ENCODE results near the gene S100A12.
"Not testable (repeated sequence)": the region's sequence is repeated elsewhere in the genome, so short reads cannot be mapped to it uniquely, and the experiment has no call there.

Gene S100A12

GRCh38 chr1:153347856-153348255, 27.6 kb downstream of the S100A12 start:
- no peak for ATAC-seq
- TF ChIP-seq OSR1 (CRISPR knock-in tag; IDR thresholded peaks at IDR 0.05), result no peak
- TF ChIP-seq ZFP30 (CRISPR knock-in tag; IDR thresholded peaks at IDR 0.05), result no peak
- TF ChIP-seq TCF4 (CRISPR knock-in tag; IDR thresholded peaks at IDR 0.05; ENCODE audit: borderline replicate concordance), result no peak
- no peak for TF ChIP-seq CSDC2 (CRISPR knock-in tag; IDR thresholded peaks at IDR 0.05)
- TF ChIP-seq, protein P1, sequence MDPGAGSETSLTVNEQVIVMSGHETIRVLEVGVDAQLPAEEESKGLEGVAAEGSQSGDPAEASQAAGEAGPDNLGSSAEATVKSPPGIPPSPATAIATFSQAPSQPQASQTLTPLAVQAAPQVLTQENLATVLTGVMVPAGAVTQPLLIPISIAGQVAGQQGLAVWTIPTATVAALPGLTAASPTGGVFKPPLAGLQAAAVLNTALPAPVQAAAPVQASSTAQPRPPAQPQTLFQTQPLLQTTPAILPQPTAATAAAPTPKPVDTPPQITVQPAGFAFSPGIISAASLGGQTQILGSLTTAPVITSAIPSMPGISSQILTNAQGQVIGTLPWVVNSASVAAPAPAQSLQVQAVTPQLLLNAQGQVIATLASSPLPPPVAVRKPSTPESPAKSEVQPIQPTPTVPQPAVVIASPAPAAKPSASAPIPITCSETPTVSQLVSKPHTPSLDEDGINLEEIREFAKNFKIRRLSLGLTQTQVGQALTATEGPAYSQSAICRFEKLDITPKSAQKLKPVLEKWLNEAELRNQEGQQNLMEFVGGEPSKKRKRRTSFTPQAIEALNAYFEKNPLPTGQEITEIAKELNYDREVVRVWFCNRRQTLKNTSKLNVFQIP (CRISPR knock-in tag; IDR thresholded peaks at IDR 0.05; ENCODE audit: borderline replicate concordance, low read depth), result no peak
- TF ChIP-seq ARNTL (CRISPR knock-in tag; IDR thresholded peaks at IDR 0.05; ENCODE audit: borderline replicate concordance, low read depth), result no peak
- TF ChIP-seq ZC3H10 (CRISPR knock-in tag; IDR thresholded peaks at IDR 0.05), result no peak
- no peak for TF ChIP-seq GLIS3 (CRISPR knock-in tag; IDR thresholded peaks at IDR 0.05)

- ATAC-seq, result not testable (repeated sequence)
These were observed 28.4 kb downstream of the S100A12 start for GRCh38 chr1:153347049-153347448.

DNA sequence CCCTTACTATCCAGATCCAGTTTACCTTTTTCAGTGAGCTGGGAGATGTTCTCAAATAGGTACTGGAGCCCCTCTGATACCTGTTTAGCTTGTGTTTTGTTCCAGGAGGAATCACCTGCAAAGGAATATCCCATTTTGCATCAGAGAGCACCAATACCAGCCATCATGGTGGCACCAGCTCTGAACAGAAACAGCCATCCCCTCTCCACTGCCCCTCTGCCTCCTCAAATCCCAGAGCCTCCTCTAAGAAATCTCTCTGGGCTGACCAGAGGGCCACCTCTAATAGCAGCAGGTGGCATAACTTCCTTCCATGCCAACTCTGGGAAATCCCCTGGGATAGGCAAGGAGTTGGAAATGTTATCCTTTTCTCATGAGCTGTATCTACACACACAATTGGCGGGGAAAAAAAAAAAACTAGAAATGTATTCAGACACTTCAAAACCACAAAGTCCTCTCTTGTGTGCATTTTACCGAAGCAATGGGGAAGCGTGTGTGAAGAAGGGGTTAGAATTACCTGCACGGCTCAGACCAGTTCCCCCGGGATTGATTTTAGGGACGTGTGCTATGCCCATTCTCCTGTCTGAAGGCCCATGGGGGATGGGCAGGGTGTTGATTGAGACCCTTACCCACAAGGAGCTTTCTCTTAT, 29.2 kb downstream of the S100A12 start:
- TF ChIP-seq ARNTL (CRISPR knock-in tag; IDR thresholded peaks at IDR 0.05; ENCODE audit: borderline replicate concordance, low read depth) (no peak), ZNF8 (CRISPR knock-in tag; IDR thresholded peaks at IDR 0.05) (no peak), ZNF70 (CRISPR knock-in tag; IDR thresholded peaks at IDR 0.05) (no peak), SNAI2 (CRISPR knock-in tag; IDR thresholded peaks at IDR 0.05) (no peak), TCF4 (CRISPR knock-in tag; IDR thresholded peaks at IDR 0.05; ENCODE audit: borderline replicate concordance) (no peak), PATZ1 (CRISPR knock-in tag; IDR thresholded peaks at IDR 0.05; ENCODE audit: borderline replicate concordance) (no peak), BACH2 (CRISPR knock-in tag; IDR thresholded peaks at IDR 0.05; ENCODE audit: borderline replicate concordance) (no peak), GLIS3 (CRISPR knock-in tag; IDR thresholded peaks at IDR 0.05) (no peak), CSDC2 (CRISPR knock-in tag; IDR thresholded peaks at IDR 0.05) (no peak)
- ATAC-seq, result no peak

DNA sequence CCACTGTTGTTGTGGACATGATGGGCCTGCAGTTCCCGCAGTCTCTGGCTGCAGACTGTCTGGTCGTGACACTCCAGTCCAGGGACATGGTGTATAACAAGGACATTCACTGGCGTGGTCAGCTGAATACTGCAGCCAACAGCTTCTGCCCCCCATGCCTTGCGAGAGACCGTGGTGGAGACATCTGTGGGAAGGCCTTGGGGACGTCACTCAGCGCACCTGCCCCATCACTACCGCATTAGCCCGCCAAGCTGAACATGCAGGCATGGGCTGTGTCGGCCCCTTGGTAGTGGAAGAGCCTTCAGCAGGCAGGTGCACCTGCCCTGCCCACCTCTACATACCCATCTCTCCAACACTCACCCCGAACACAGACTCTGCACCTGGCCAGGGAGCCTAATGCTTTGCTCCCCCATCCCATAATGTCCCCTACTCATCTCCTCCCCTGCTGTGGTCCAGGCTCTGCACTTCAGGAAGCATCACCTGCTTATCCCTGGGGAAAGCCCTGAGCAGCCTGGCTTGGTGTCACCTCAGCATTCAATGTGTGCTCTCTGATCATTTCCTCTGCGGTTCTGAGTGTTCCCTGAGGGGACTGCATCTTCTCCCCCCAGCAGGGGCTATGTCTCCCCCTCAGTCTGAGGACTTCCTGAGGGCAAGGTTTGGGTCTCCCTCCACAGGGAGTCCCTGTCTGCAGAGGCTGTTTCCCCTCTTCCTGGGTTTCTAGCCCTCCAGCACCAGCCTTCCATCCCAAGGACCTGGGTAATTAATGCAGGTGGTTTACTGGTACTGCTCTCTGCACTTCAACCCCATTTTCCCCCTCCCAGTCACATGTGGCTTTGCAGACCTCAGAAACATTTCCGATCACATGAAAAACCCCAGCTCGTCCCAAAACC, 30.0 kb downstream of the S100A12 start:
- no peak for ATAC-seq
- TF ChIP-seq CSDC2 (CRISPR knock-in tag; IDR thresholded peaks at IDR 0.05), result no peak

GRCh38 chr1:153344718-153345025, 30.7 kb downstream of the S100A12 start:
- ATAC-seq, result no peak
- TF ChIP-seq RARB (CRISPR knock-in tag; IDR thresholded peaks at IDR 0.05) (no peak), OSR1 (CRISPR knock-in tag; IDR thresholded peaks at IDR 0.05) (no peak), TOX (CRISPR knock-in tag; IDR thresholded peaks at IDR 0.05; ENCODE audit: borderline replicate concordance) (no peak), GLIS3 (CRISPR knock-in tag; IDR thresholded peaks at IDR 0.05) (no peak), PATZ1 (CRISPR knock-in tag; IDR thresholded peaks at IDR 0.05; ENCODE audit: borderline replicate concordance) (no peak), SNAI2 (CRISPR knock-in tag; IDR thresholded peaks at IDR 0.05) (no peak), ZFP30 (CRISPR knock-in tag; IDR thresholded peaks at IDR 0.05) (no peak), CSDC2 (CRISPR knock-in tag; IDR thresholded peaks at IDR 0.05) (no peak), PPARA (CRISPR knock-in tag; IDR thresholded peaks at IDR 0.05; ENCODE audit: borderline replicate concordance) (no peak), ZC3H10 (CRISPR knock-in tag; IDR thresholded peaks at IDR 0.05) (no peak), TCF4 (CRISPR knock-in tag; IDR thresholded peaks at IDR 0.05; ENCODE audit: borderline replicate concordance) (no peak), ESRRG (CRISPR knock-in tag; IDR thresholded peaks at IDR 0.05) (no peak), ZNF8 (CRISPR knock-in tag; IDR thresholded peaks at IDR 0.05) (no peak), ZFP3 (CRISPR knock-in tag; IDR thresholded peaks at IDR 0.05) (no peak), ARNTL (CRISPR knock-in tag; IDR thresholded peaks at IDR 0.05; ENCODE audit: borderline replicate concordance, low read depth) (no peak)
- TF ChIP-seq, protein P2, sequence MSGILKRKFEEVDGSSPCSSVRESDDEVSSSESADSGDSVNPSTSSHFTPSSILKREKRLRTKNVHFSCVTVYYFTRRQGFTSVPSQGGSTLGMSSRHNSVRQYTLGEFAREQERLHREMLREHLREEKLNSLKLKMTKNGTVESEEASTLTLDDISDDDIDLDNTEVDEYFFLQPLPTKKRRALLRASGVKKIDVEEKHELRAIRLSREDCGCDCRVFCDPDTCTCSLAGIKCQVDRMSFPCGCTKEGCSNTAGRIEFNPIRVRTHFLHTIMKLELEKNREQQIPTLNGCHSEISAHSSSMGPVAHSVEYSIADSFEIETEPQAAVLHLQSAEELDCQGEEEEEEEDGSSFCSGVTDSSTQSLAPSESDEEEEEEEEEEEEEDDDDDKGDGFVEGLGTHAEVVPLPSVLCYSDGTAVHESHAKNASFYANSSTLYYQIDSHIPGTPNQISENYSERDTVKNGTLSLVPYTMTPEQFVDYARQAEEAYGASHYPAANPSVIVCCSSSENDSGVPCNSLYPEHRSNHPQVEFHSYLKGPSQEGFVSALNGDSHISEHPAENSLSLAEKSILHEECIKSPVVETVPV (CRISPR knock-in tag; IDR thresholded peaks at IDR 0.05), result no peak
- TF ChIP-seq, protein P3, sequence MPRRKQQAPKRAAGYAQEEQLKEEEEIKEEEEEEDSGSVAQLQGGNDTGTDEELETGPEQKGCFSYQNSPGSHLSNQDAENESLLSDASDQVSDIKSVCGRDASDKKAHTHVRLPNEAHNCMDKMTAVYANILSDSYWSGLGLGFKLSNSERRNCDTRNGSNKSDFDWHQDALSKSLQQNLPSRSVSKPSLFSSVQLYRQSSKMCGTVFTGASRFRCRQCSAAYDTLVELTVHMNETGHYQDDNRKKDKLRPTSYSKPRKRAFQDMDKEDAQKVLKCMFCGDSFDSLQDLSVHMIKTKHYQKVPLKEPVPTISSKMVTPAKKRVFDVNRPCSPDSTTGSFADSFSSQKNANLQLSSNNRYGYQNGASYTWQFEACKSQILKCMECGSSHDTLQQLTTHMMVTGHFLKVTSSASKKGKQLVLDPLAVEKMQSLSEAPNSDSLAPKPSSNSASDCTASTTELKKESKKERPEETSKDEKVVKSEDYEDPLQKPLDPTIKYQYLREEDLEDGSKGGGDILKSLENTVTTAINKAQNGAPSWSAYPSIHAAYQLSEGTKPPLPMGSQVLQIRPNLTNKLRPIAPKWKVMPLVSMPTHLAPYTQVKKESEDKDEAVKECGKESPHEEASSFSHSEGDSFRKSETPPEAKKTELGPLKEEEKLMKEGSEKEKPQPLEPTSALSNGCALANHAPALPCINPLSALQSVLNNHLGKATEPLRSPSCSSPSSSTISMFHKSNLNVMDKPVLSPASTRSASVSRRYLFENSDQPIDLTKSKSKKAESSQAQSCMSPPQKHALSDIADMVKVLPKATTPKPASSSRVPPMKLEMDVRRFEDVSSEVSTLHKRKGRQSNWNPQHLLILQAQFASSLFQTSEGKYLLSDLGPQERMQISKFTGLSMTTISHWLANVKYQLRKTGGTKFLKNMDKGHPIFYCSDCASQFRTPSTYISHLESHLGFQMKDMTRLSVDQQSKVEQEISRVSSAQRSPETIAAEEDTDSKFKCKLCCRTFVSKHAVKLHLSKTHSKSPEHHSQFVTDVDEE (CRISPR knock-in tag; IDR thresholded peaks at IDR 0.05), result no peak
- TF ChIP-seq, protein P1 (CRISPR knock-in tag; IDR thresholded peaks at IDR 0.05; ENCODE audit: borderline replicate concordance, low read depth), result no peak

Measured in SK-N-SH treated with all-trans-retinoic acid at 6 μM for 48 hours (cell line).